H1 (cell line): ENCODE results near the gene CRB2. TPM values are rescaled to one million over a fixed set of nuclear protein-coding genes. Genes with fewer than 3 reads are reported as not detected.

Experiments
- CTCF ChIA-PET: fragments of 300-600 bp; sonication (Branson Sonifier 250); formaldehyde crosslinking; loops from one replicate; lab custom pipeline; 2021; ENCODE audit not compliant: partially characterized antibody; lab: Charles Lee
- POLR2A ChIA-PET: fragments of 300-600 bp; sonication (Branson Sonifier 250); formaldehyde crosslinking; loops from one replicate; lab custom pipeline; 2021; ENCODE audit warnings: inconsistent platforms; ENCODE audit not compliant: partially characterized antibody; lab: Charles Lee
- DNase-seq, 2 experiments: peaks; one replicate each; pipeline versions ENCODE4 v3.0.0 to v3.0.0-alpha.2; 2010 to 2022; ENCODE audit warnings: low spot score in 2 of 2, low read depth in 1 of 2, mixed read lengths in 1 of 2
- FAIRE-seq: peaks from 2 replicates; lab custom pipeline; 2011; peaks lifted over from hg19 to GRCh38; lab: Jason Lieb, UNC
- H2AFZ ChIP-seq: 2 replicates; pipeline ENCODE4 v1.8.1; 2012; ENCODE audit warnings: low read length, inconsistent platforms
- H2AK5ac ChIP-seq: 2 replicates; pipeline ENCODE4 v1.6.1; 2013; ENCODE audit warnings: low read depth, low read length
- H2BK120ac ChIP-seq: replicated peaks from 2 replicates; pipeline ENCODE3; 2013; ENCODE audit warnings: low read depth, low read length, inconsistent platforms
- H2BK12ac ChIP-seq: 2 replicates; pipeline ENCODE4 v1.6.1; 2013; ENCODE audit warnings: low read depth, low read length
- H2BK15ac ChIP-seq: 2 replicates; pipeline ENCODE4 v1.6.1; 2013; ENCODE audit warnings: low read length
- H2BK20ac ChIP-seq: 2 replicates; pipeline ENCODE4 v1.6.1; 2013; ENCODE audit warnings: low read length
- H2BK5ac ChIP-seq: 2 replicates; pipeline ENCODE4 v1.6.1; 2013; ENCODE audit warnings: low read depth, low read length
- H3K14ac ChIP-seq: 2 replicates; pipeline ENCODE4 v1.6.1; 2013; ENCODE audit warnings: inconsistent platforms; ENCODE audit not compliant: insufficient read length
- H3K18ac ChIP-seq: 2 replicates; pipeline ENCODE4 v1.6.1; 2013; ENCODE audit warnings: low read length; ENCODE audit errors: extremely low read depth
- H3K23ac ChIP-seq: 2 replicates; pipeline ENCODE4 v1.6.1; 2013; ENCODE audit warnings: inconsistent platforms; ENCODE audit not compliant: insufficient read length
- H3K23me2 ChIP-seq: 2 replicates; pipeline ENCODE4 v1.6.1; 2013; ENCODE audit warnings: low read depth, low read length
- H3K27ac ChIP-seq: 2 replicates; pipeline ENCODE4 v1.6.1; 2011; ENCODE audit warnings: low read depth, low read length, inconsistent platforms
- H3K27me3 ChIP-seq, 4 experiments: replicated peaks in 1 of 4; 1 replicate in 1 of 4; 2 replicates in 3 of 4; pipeline versions ENCODE4 v1.6.1 to v1.8.1; 2011 to 2013; ENCODE audit warnings: low read length in 3 of 4, mild to moderate bottlenecking in 3 of 4, inconsistent platforms in 2 of 4, mixed read lengths in 2 of 4, moderate library complexity in 1 of 4; ENCODE audit not compliant: control insufficient read depth in 3 of 4, insufficient read depth in 3 of 4; ENCODE audit errors: extremely low read depth in 1 of 4
- H3K36me3 ChIP-seq, 4 experiments: 2 replicates each; pipeline versions ENCODE4 v1.6.1 to v1.8.1; 2011 to 2013; ENCODE audit warnings: mild to moderate bottlenecking in 4 of 4, low read length in 3 of 4, moderate library complexity in 2 of 4, control low read depth in 1 of 4, inconsistent platforms in 1 of 4; ENCODE audit not compliant: insufficient read depth in 4 of 4, control insufficient read depth in 2 of 4
- H3K4ac ChIP-seq: replicated peaks from 2 replicates; pipeline ENCODE3; 2013; ENCODE audit warnings: low read length, low read depth, mixed read lengths, inconsistent platforms; ENCODE audit not compliant: insufficient read length
- H3K4me1 ChIP-seq, 4 experiments: replicated peaks in 1 of 4; 1 replicate in 1 of 4; 2 replicates in 3 of 4; pipeline versions ENCODE4 v1.6.1 to v1.8.1; 2011 to 2013; ENCODE audit warnings: low read length in 3 of 4, inconsistent platforms in 2 of 4, mixed read lengths in 1 of 4; ENCODE audit not compliant: insufficient read depth in 4 of 4, control insufficient read depth in 3 of 4
- H3K4me2 ChIP-seq, 2 experiments: 2 replicates each; pipeline versions ENCODE4 v1.6.1 to v1.8.1; 2011 to 2013; ENCODE audit warnings: low read depth in 2 of 2, low read length in 2 of 2, control low read depth in 1 of 2, inconsistent platforms in 1 of 2, mild to moderate bottlenecking in 1 of 2; ENCODE audit not compliant: insufficient read depth in 1 of 2
- H3K4me3 ChIP-seq, 4 experiments: fragments of 200-600, 300-600 bp in 1 of 4; sonication (generic), shearing (Covaris generic), sonication (Bioruptor Twin) in 1 of 4; 2 replicates each; pipeline versions ENCODE4 v1.5.1 to v1.8.1; 2011 to 2016; ENCODE audit warnings: low read length in 4 of 4, low read depth in 3 of 4, control low read depth in 2 of 4, inconsistent platforms in 2 of 4, mild to moderate bottlenecking in 2 of 4, mixed read lengths in 1 of 4, moderate library complexity in 1 of 4; ENCODE audit not compliant: insufficient read depth in 2 of 4; ENCODE audit errors: extremely low read depth in 1 of 4
- H3K56ac ChIP-seq: replicated peaks from 2 replicates; pipeline ENCODE3; 2013; ENCODE audit warnings: low read depth, mild to moderate bottlenecking, mixed read lengths, low read length, inconsistent platforms; ENCODE audit not compliant: insufficient read length
- H3K79me1 ChIP-seq: 2 replicates; pipeline ENCODE4 v1.6.1; 2013; ENCODE audit warnings: low read depth, low read length, control low read depth
- H3K79me2 ChIP-seq, 2 experiments: 2 replicates each; pipeline versions ENCODE4 v1.6.1 to v1.8.1; 2012 to 2013; ENCODE audit warnings: low read length in 2 of 2, mild to moderate bottlenecking in 2 of 2, inconsistent platforms in 1 of 2; ENCODE audit not compliant: insufficient read depth in 2 of 2, control insufficient read depth in 1 of 2
- H3K9ac ChIP-seq, 4 experiments: replicated peaks in 1 of 4; 1 replicate in 1 of 4; 2 replicates in 3 of 4; pipeline versions ENCODE4 v1.6.1 to v1.8.1; 2011 to 2013; ENCODE audit warnings: low read depth in 3 of 4, low read length in 3 of 4, control low read depth in 2 of 4, mild to moderate bottlenecking in 2 of 4, moderate library complexity in 2 of 4, inconsistent platforms in 1 of 4; ENCODE audit errors: extremely low read depth in 1 of 4
- H3K9me3 ChIP-seq, 2 experiments: 2 replicates each; pipeline versions ENCODE4 v1.6.1 to v1.8.1; 2012 to 2013; ENCODE audit warnings: mild to moderate bottlenecking in 2 of 2, moderate library complexity in 2 of 2, control low read depth in 1 of 2, inconsistent platforms in 1 of 2, low read depth in 1 of 2, low read length in 1 of 2, mixed read lengths in 1 of 2; ENCODE audit not compliant: insufficient read depth in 2 of 2
- H4K20me1 ChIP-seq, 2 experiments: replicated peaks in 1 of 2; 2 replicates each; pipeline versions ENCODE3 to v1.8.1; 2011 to 2013; ENCODE audit warnings: inconsistent platforms in 2 of 2, low read length in 2 of 2, mild to moderate bottlenecking in 1 of 2; ENCODE audit not compliant: insufficient read depth in 2 of 2, control insufficient read depth in 1 of 2
- H4K5ac ChIP-seq: 2 replicates; pipeline ENCODE4 v1.6.1; 2013; ENCODE audit warnings: low read length, low read depth, mixed read lengths, inconsistent platforms; ENCODE audit not compliant: insufficient read length
- H4K8ac ChIP-seq: 2 replicates; pipeline ENCODE4 v1.8.0; 2013; ENCODE audit warnings: mild to moderate bottlenecking, moderate library complexity, low read length, inconsistent platforms; ENCODE audit not compliant: insufficient read depth; ENCODE audit errors: extremely low read depth
- H4K91ac ChIP-seq: replicated peaks from 2 replicates; pipeline ENCODE3; 2013; ENCODE audit warnings: low read length, mixed read lengths, inconsistent platforms; ENCODE audit not compliant: insufficient read length
- ASH2L ChIP-seq: fragments of 200-600, 300-600 bp; sonication (generic); IDR thresholded peaks from one replicate; pipeline ENCODE4 v1.7.1; 2017; ENCODE audit warnings: low read length
- BACH1 ChIP-seq: IDR thresholded peaks from 2 replicates; pipeline ENCODE4 v1.6.1; 2012; ENCODE audit warnings: low read length, improper control_type of control experiment
- BRCA1 ChIP-seq: IDR thresholded peaks from 2 replicates; pipeline ENCODE4 v1.6.1; 2012; ENCODE audit warnings: low read depth, low read length, improper control_type of control experiment
- GABPA ChIP-seq: IDR thresholded peaks from 2 replicates; pipeline ENCODE4 v1.6.1; 2011; ENCODE audit warnings: mild to moderate bottlenecking, low read length, moderate library complexity, borderline replicate concordance; ENCODE audit not compliant: insufficient read depth
- GTF2F1 ChIP-seq: IDR thresholded peaks from 2 replicates; pipeline ENCODE4 v1.6.1; 2012; ENCODE audit warnings: low read depth, low read length, improper control_type of control experiment, borderline replicate concordance
- JUND ChIP-seq: IDR thresholded peaks from 2 replicates; pipeline ENCODE4 v1.6.1; 2011; ENCODE audit warnings: mild to moderate bottlenecking, improper control_type of control experiment, low read length
- KDM4A ChIP-seq: IDR thresholded peaks from one replicate; pipeline ENCODE4 v1.7.1; 2012; ENCODE audit warnings: low read depth, mild to moderate bottlenecking, moderate library complexity, low read length, inconsistent platforms; ENCODE audit not compliant: severe bottlenecking
- MAFK ChIP-seq: IDR thresholded peaks from 2 replicates; pipeline ENCODE4 v1.6.1; 2012; ENCODE audit warnings: low read depth, mild to moderate bottlenecking, improper control_type of control experiment, low read length
- POLR2AphosphoS5 ChIP-seq: IDR thresholded peaks from 2 replicates; pipeline ENCODE4 v1.6.1; 2011; ENCODE audit warnings: low read depth, low read length
- RBBP5 ChIP-seq: IDR thresholded peaks from 2 replicates; pipeline ENCODE4 v1.7.1; 2012; ENCODE audit warnings: low read depth, mild to moderate bottlenecking, inconsistent platforms, low read length, moderate library complexity, borderline replicate concordance
- RFX5 ChIP-seq: IDR thresholded peaks from 2 replicates; pipeline ENCODE4 v1.6.1; 2011; ENCODE audit warnings: low read depth, low read length, improper control_type of control experiment, borderline replicate concordance
- SIX5 ChIP-seq: IDR thresholded peaks from 2 replicates; pipeline ENCODE4 v1.6.1; 2011; ENCODE audit warnings: mild to moderate bottlenecking, low read depth, low read length
- SP1 ChIP-seq: IDR thresholded peaks from 2 replicates; pipeline ENCODE4 v1.6.1; 2011; ENCODE audit warnings: low read depth, low read length
- WGBS, 2 experiments: shearing (Covaris generic) in 1 of 2; methylation state at CpG; one replicate each; pipeline versions ENCODE4 v1.1.6 to v1.1.7; 2013 to 2015; ENCODE audit warnings: low lambda C conversion rate in 2 of 2, mixed read lengths in 2 of 2, inconsistent platforms in 1 of 2, low coverage in 1 of 2, missing lambda C conversion rate in 1 of 2; ENCODE audit not compliant: insufficient replicate concordance in 2 of 2, insufficient coverage in 1 of 2, insufficient read length in 1 of 2; ENCODE audit errors: extremely low coverage in 1 of 2, missing lambda C conversion rate in 1 of 2; 5-methylcytosine and 5-hydroxymethylcytosine counted together
- polyA plus RNA-seq, 7 experiments: library from polyadenylated mRNA; depleted of rRNA in 3 of 7; stranded (reverse) in 5 of 7; unstranded in 2 of 7; fragments of >200 nt in 5 of 7; fragments of 200-250 nt in 2 of 7; gene quantifications; 1 replicate in 5 of 7; 2 replicates in 1 of 7; 4 replicates in 1 of 7; pipeline versions ENCODE4 v1.2.1 to v1.2.3, GENCODE V29; 2011 to 2013; ENCODE audit warnings: missing spikeins in 2 of 7, mixed read lengths in 2 of 7
- total RNA-seq: library from RNA; stranded (reverse); fragmentation: NEBNext Ultra II Directional; extraction: Animal tissue kit (Norgen Biotek cat#: 25700); gene quantifications from 2 replicates; pipeline ENCODE4 v1.2.1, GENCODE V29; 2021

Gene CRB2
- total and polyA plus RNA-seq, 2 of the 8 experiments (the other 6 are each of a cell fraction or from before 2014, with no cell fraction given), result 4.0 to 8.4 TPM

DNA sequence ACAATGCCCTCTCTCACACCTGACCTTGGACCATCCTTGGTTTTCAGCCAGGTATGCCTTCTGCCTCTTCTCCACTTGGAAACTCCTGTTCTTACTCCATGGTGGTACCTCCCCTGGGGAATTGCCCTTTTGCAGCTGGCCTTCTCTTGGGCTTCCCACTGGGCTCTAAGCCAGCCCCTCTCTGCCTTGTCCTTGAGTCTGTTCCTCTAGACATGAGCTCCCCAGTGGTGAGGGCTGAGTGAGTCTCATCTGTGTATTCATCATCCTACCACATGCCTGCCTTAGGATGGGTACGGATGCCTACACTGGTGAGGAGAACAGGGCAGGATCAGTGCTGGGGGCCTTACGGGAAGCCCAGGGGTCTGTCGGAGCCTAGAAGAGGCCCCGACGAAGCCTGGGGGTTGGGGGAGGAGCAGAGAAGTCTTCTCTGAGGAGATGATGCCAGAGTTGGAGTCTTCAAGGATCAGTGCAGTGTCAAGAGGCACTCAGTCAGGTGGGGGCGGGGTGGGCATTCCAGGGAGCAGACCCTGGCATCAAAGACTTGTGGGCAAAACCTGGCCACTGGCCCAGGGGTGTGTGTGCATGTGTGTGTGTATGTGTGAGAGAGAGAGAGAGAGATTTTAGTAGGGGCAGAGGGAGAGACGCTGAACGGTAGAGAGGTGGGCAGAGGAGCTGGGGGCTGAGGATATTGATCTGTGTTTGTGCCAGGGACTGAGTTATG is 5.2 kb upstream of the CRB2 start:
- Histone ChIP-seq H3K23me2 (peaks cover 13% of the 10 kb centered on the region), H3K14ac (no peak overlapping the region), H3K56ac (no peak overlapping the region), H3K79me2 (no peaks in the 10 kb centered on the region), H2BK5ac (no peak overlapping the region), H2BK15ac (no peak overlapping the region; the same call in 1 of the 2 replicates), H3K4me3 (no peak overlapping the region), H3K4ac (peak overlapping the region; percentile 65), H3K27ac (no peak overlapping the region), H3K4me2 (no peak overlapping the region), H3K4me1 (peaks cover 0 to 15% (median 2%) of the 10 kb centered on the region in 4 experiments; a peak in 5 of 7 replicates), H2BK120ac (no peak overlapping the region), H3K23ac (no peak overlapping the region), H2AFZ (no peak overlapping the region), H4K8ac (no peak overlapping the region), H3K36me3 (no peaks in the 10 kb centered on the region), H3K27me3 (no peaks in the 10 kb centered on the region; a peak in 2 of 7 replicates), H2AK5ac (no peak overlapping the region), H2BK12ac (0 out of 2 replicates have a peak overlapping the region, but pooled peaks have one; percentile 77), H3K18ac (no peak overlapping the region), H2BK20ac (0 out of 2 replicates have a peak overlapping the region, but pooled peaks have one; percentile 69), H4K91ac (no peak overlapping the region), H4K20me1 (peaks cover 0 to 10% of the 10 kb centered on the region in 2 experiments), H3K79me1 (no peaks in the 10 kb centered on the region), H3K9me3 (no peaks in the 10 kb centered on the region), H4K5ac (no peak overlapping the region), H3K9ac (no peak overlapping the region)
- ChIA-PET POLR2A (interaction anchor here (1.4 kb wide), 1 partner anchor 239 kb away, joined by 3 read pairs; no protein-coding TSS in a partner anchor), CTCF (interaction anchor here (0.6 to 22.0 kb wide), 45 partner anchors 9 to 1218 kb away, joined by 3 to 668 read pairs (median 5); no protein-coding TSS in a partner anchor)
- no peak for FAIRE-seq
- DNase-seq, result no peak
- 90% methylated on average over 6 of the region's 8 CpGs; no CpG with 5 or more reads in 1 of the 2 experiments for WGBS, 2 experiments
- no peak for TF ChIP-seq KDM4A
- no peak for TF ChIP-seq GABPA
- TF ChIP-seq POLR2AphosphoS5, result no peak
- no peak for TF ChIP-seq BRCA1
- TF ChIP-seq SIX5, result no peak
- no peak for TF ChIP-seq SP1
- no peak for TF ChIP-seq JUND
- no peak for TF ChIP-seq MAFK
- no peak for TF ChIP-seq ASH2L
- TF ChIP-seq BACH1, result no peak
- no peak for TF ChIP-seq GTF2F1
- no peak for TF ChIP-seq RBBP5
- no peak for TF ChIP-seq RFX5
